Kidney (tissue), 14 donors: Measurements from ENCODE around the gene MRRF. TPM values are rescaled to one million over a fixed set of nuclear protein-coding genes. Genes with fewer than 3 reads are reported as not detected.

Source experiments
- DNase-seq, 5 donors: peaks; one replicate each; pipeline ENCODE4 v3.0.0-alpha.2; 2013 to 2020
- FAIRE-seq: peaks from 2 replicates; lab custom pipeline; 2012; peaks lifted over from hg19 to GRCh38; lab: Jason Lieb, UNC
- H3K27ac ChIP-seq, 2 donors: one replicate each; pipeline ENCODE4 v1.7.0; 2013; ENCODE audit warnings: low read depth in 2 of 2, low read length in 2 of 2, inconsistent platforms in 1 of 2
- H3K27me3 ChIP-seq: one replicate; pipeline ENCODE4 v1.7.1; 2013; ENCODE audit warnings: low read length, inconsistent platforms; ENCODE audit not compliant: control insufficient read depth, insufficient read depth
- H3K36me3 ChIP-seq, 3 donors: one replicate each; pipeline versions ENCODE4 v1.7.0 to v1.7.1; 2013; ENCODE audit warnings: low read length in 3 of 3, control low read depth in 1 of 3, inconsistent platforms in 1 of 3; ENCODE audit not compliant: insufficient read depth in 3 of 3, control insufficient read depth in 2 of 3
- H3K4me1 ChIP-seq, 3 donors: one replicate each; pipeline versions ENCODE4 v1.7.0 to v1.7.1; 2013; ENCODE audit warnings: low read length in 3 of 3, inconsistent platforms in 1 of 3, low read depth in 1 of 3; ENCODE audit not compliant: control insufficient read depth in 2 of 3, insufficient read depth in 2 of 3
- H3K4me3 ChIP-seq, 3 donors: one replicate each; pipeline versions ENCODE4 v1.7.0 to v1.8.1; 2013; ENCODE audit warnings: low read length in 3 of 3, control low read depth in 1 of 3, inconsistent platforms in 1 of 3
- H3K9ac ChIP-seq, 3 donors: one replicate each; pipeline versions ENCODE4 v1.7.0 to v1.7.1; 2013; ENCODE audit warnings: low read length in 3 of 3, control low read depth in 1 of 3, inconsistent platforms in 1 of 3
- H3K9me3 ChIP-seq, 3 donors: one replicate each; pipeline versions ENCODE4 v1.7.0 to v1.7.1; 2013; ENCODE audit warnings: low read length in 3 of 3, control low read depth in 1 of 3, inconsistent platforms in 1 of 3; ENCODE audit not compliant: control insufficient read depth in 2 of 3, insufficient read depth in 1 of 3
- intact Hi-C: fragments of 100-400 bp; cut with DNase I; formaldehyde crosslinking; loops from one replicate; pipeline ENCODE4 v1.11.1; 2022
- polyA plus RNA-seq: library from polyadenylated mRNA; stranded (reverse); fragments of 350-450 nt; fragmentation: Illumina TruSeq; extraction: RNeasy Lipid Tissue Mini Kit (QIAGEN cat#74804); gene quantifications from one replicate; pipeline ENCODE4 v1.2.3, GENCODE V29; 2014; ENCODE audit warnings: low read depth, low replicate concordance; ENCODE audit not compliant: insufficient read depth
- total RNA-seq: library from RNA; stranded (reverse); fragmentation: NEBNext Ultra II Directional; extraction: Animal tissue kit (Norgen Biotek cat#: 25700); gene quantifications from one replicate; pipeline ENCODE4 v1.2.1, GENCODE V29; 2021
- TF ChIP-seq, protein P1 (sequence below): IDR thresholded peaks from 3 replicates; pipeline ENCODE4 v1.5.1; 2012; ENCODE audit warnings: mild to moderate bottlenecking, moderate library complexity, borderline replicate concordance; ENCODE audit not compliant: insufficient read depth; ENCODE audit errors: extremely low read depth
- donor health status: control.
- donor health status: control.
- donor health status: control.
- donor health status: control.
- donor health status: control.
- donor health status: DM: yes; HTN: yes; CAD: no.
- donor health status: Normal renal cell carcinoma (clear cell type).

Gene MRRF
- total and polyA plus RNA-seq, 2 donors from 2014 or later, result 38.8 to 44.9 TPM

DNA sequence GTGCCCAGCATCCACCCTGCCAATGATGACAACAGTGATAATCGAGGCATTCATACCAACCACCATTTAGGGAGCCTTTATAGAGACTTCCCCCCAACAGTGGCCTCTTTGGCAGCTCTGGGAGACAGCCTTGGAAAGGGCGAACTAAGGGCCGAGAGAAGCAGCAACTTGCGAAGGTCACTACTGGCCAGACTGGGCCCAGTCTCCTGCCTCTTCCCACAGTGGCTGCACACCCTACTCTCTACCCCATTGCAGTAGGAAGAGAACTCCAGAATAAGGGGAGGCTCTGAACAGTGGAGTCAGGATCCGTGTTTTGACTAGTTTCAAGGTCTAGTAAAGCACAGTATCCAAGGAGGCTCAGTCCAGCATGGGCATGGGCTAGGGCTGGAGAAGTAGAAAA is 41.2 kb upstream of the MRRF start:
- TF ChIP-seq, protein P1, sequence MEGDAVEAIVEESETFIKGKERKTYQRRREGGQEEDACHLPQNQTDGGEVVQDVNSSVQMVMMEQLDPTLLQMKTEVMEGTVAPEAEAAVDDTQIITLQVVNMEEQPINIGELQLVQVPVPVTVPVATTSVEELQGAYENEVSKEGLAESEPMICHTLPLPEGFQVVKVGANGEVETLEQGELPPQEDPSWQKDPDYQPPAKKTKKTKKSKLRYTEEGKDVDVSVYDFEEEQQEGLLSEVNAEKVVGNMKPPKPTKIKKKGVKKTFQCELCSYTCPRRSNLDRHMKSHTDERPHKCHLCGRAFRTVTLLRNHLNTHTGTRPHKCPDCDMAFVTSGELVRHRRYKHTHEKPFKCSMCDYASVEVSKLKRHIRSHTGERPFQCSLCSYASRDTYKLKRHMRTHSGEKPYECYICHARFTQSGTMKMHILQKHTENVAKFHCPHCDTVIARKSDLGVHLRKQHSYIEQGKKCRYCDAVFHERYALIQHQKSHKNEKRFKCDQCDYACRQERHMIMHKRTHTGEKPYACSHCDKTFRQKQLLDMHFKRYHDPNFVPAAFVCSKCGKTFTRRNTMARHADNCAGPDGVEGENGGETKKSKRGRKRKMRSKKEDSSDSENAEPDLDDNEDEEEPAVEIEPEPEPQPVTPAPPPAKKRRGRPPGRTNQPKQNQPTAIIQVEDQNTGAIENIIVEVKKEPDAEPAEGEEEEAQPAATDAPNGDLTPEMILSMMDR, result no peak
- intact Hi-C loops, result no loop called here
- Histone ChIP-seq H3K9me3 (no peaks in the 10 kb centered on the region), H3K9ac (no peak overlapping the region), H3K36me3 (no peaks in the 10 kb centered on the region), H3K27me3 (peaks cover 71% of the 10 kb centered on the region), H3K27ac (no peak overlapping the region), H3K4me1 (peaks cover 0 to 19% (median 3%) of the 10 kb centered on the region in 3 donors), H3K4me3 (no peak overlapping the region)
- DNase-seq (no peak), FAIRE-seq (no peak)

DNA sequence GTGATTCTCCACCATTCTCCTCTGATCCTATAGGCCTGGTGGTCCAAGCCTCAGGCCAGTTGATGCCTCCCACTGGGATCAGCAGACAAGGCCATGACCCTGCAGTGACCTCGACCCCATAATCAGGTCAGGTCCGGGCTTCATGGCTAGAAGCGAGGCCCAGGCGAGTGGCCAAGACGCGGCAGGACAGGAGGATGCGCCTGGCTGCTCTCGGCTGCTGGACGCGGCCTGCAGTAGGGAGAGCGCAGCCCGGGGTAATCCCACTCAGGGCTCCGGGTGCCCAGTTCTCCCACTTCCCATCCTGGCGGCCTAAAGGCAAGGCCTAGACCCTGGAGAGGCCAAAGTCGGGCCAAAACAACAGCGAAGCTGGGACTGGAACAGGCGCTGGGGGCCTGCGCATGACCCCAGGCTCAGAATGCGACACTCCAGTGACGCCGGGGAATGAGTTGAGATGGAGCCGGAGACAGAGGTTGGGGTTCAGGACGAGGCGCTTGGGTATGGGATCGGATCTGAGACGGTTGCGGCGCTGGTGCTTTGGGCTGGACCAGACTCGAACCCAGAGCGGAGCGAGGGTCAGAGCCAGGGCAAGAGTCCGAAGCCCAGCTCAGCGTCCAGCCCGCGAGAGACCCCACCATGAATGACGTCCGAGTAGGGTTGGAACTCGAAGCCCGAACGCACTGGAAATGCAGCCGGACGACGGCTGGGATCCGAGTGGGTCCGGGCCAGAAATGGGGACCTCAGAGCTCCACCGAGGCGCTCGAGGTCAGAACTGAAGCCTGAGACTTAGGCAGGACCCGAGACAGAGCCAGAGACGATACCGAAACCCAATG is 39.2 kb upstream of the MRRF start:
- TF ChIP-seq, protein P1, result no peak
- Histone ChIP-seq H3K9me3 (no peaks in the 10 kb centered on the region), H3K36me3 (no peaks in the 10 kb centered on the region), H3K27me3 (peaks cover 68% of the 10 kb centered on the region), H3K4me3 (peak overlapping the region in 1 of 3 donors; percentile 22), H3K27ac (no peak overlapping the region), H3K4me1 (peaks cover 0 to 6% (median 3%) of the 10 kb centered on the region in 3 donors), H3K9ac (no peak overlapping the region)
- intact Hi-C loops, result no loop called here
- FAIRE-seq (no peak), DNase-seq (peak in 4 of 5 donors; percentile 28 to 70 (median 52))

DNA sequence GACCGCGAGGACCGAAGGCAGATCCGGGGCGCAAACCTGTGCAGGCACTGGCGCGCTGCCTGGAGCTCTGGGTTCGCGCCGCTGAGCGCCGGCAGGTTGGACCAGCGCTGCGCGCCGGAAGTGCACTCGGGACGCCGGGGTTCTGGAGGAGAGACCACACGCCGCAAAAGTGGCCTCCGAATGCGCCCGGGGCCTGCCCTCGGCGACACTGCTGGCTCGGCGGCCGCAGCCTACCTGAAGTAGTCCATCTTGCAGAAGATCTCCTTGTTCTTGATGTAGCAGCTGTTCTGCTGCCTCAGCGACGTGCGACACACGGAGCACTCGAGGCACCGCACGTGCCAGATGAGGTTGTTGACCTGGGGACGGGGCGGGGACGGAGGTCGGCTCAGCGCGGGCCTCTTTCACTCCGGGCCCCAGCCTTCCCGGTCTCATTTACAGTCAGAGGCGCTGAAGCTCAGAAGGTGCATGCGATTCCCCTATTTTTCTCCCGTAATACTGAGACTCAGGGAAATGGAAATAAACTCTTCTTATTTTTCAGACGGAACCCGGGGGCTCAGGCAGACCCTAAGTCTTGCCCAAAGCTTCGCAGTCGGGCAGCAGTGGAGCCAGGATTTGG is 38.4 kb upstream of the MRRF start:
- Histone ChIP-seq H3K36me3 (no peaks in the 10 kb centered on the region), H3K27me3 (peaks cover 70% of the 10 kb centered on the region), H3K4me3 (peak overlapping the region in 1 of 3 donors; percentile 22), H3K4me1 (peaks cover 0 to 5% (median 0%) of the 10 kb centered on the region in 3 donors), H3K9ac (no peak overlapping the region), H3K27ac (no peak overlapping the region), H3K9me3 (no peaks in the 10 kb centered on the region)
- intact Hi-C loops, result no loop called here
- FAIRE-seq (no peak), DNase-seq (peak in 2 of 5 donors; percentile 32 to 72)
- TF ChIP-seq, protein P1, result no peak
